OCI-M1 (cell line): Measurements from ENCODE around the gene SLC35E4.
"Not testable (repeated sequence)": the region's sequence is repeated elsewhere in the genome, so short reads cannot be mapped to it uniquely, and the experiment has no call there.

ENCODE experiments used
- DNase-seq: peaks from one replicate; lab custom pipeline; 2025; lab: John Stamatoyannopoulos, UW

SLC35E4 gene, protein sequence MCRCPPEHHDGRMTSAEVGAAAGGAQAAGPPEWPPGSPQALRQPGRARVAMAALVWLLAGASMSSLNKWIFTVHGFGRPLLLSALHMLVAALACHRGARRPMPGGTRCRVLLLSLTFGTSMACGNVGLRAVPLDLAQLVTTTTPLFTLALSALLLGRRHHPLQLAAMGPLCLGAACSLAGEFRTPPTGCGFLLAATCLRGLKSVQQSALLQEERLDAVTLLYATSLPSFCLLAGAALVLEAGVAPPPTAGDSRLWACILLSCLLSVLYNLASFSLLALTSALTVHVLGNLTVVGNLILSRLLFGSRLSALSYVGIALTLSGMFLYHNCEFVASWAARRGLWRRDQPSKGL

DNA sequence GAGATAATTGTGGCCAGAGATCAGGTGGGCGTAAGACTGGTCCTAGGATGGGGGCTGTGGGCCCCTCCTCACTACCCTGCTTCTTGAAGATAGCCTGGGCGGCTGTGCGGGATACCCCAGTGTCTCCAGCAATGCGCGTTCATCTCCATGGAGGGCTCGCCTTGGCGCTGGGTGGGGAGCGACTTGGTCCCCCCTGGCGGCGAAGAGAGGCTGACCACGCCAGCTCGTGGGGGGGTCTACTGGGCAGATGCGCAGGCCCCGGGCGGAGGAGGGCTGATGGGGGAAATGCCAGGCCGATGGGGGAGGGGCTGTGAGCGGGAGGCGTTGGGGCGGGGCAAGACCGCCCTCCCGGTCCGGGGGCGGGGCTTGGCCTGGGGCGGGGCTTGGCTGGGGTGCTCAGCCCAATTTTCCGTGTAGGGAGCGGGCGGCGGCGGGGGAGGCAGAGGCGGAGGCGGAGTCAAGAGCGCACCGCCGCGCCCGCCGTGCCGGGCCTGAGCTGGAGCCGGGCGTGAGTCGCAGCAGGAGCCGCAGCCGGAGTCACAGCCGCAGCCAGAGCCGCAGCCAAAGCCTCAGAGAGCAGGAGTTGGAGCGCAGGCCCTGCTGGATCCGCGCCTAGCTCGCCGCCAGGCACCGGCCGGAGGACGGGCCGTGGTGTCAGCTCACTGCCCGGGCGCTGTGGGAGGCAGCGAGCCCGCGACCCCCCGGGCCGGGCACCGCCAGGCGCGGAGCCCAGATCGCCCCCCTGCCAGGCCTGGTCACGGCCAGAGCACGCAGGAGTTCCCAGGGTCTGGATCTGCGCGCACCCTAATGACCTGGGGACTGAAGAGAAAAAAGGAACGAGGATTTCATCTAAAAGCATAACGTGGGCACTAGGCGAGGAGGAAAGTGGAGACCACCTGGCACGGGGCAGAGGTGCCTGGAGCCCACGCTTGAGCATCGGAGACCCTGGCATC is at the start of gene SLC35E4:
SLC35E4 (plus strand) TSS at position 509 of the 953 bp plus-strand sequence. CDS start 670 bp downstream, outside the sequence.
- DNase-seq: peak; percentile 89

DNA sequence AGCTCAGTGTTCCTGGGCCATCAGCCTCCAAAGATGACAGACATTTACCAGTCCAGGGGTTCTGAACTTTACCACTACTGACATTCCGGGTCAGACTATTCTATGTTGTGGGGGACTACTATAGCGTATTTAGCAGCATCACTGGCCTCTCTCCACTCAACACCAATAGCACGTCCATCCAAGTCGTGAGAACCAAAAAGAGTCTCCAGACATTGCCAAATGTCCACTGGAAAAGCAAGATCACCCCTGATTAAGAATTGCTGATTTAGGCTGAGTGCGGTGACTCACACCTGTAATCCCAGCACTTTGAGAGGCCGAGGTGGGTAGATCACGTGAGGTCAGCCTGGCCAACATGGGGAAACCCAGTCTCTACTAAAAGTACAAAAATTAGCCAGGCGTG is 49.2 kb upstream of the SLC35E4 start:
- DNase-seq: no peak

DNA sequence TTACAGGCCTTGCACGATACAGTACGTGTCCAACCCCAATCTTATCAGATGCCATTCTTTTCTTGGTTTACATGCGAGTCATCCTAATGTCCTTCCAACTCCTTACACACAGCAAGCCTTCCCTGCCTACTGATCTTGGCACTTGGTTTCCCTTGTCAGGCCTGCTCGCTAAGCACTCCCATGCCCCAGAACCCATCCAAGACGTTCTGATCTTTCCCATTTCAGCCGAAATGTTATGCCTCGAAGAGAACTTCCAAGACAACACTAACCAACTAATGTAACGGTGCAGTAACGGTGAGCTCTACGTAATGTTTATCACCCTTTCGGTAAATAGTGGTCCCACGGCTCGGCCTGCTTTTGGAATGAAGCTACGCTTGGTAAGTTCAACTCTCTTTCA is 44.4 kb upstream of the SLC35E4 start:
- DNase-seq: peak; percentile 19

DNA sequence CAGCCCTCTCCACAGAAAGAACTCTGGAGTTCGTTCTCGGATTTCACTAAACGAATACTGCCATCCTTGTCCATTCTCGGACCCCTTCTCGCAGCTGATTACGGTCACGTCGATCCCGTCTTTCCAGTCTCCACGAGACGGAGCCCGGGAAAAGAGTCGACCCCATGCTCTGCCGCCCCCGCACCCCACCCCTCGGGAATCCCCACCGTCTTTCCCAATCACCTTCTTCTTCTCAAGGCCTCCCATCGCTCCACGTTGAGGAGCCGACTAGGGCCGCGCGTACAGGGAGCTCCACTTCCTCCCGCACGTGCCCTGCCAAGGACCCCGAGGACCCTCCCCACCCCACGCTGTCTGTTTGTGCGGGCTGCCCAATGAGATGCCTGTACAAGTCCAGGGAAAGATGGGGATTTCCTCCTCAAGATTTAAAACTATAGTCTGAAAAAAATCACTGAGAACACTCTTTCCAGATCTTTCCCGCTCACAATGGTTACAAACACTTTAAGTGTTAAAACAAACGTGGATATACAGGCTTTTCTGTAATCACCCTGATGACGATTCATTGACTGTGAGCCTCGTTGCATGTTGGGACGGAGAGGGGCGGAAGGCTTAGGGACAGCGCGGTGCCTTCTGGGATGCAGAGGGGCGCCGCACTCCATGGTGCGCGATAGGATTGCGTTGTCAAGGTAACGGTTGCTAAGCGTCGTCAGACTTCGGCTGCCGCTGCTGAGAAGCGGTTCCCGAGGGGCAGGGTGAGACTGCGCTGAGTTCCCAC is 43.8 kb upstream of the SLC35E4 start, which contains the start of gene PES1:
PES1 (minus strand) TSS at position 323 of the 772 bp plus-strand sequence; CDS start at position 246, 77 bp downstream.
- peak; percentile 99 for DNase-seq

DNA sequence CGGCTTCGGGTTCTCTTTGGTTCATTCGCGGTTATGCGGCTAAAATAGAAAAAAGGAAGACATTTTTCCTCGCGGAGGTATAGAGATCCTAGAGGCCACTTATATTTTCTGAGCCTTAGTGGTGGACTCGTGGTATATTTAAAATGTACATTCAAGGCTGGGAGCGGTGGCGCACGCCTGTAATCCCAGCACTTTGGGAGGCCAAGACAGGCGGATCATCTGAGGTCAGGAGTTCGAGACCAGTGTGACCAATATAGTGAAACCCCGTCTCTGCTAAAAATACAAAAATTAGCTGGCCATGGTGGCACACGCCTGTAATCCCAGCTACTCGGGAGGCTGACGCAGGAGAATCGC is 43.2 kb upstream of the SLC35E4 start:
- DNase-seq: not testable (repeated sequence)

DNA sequence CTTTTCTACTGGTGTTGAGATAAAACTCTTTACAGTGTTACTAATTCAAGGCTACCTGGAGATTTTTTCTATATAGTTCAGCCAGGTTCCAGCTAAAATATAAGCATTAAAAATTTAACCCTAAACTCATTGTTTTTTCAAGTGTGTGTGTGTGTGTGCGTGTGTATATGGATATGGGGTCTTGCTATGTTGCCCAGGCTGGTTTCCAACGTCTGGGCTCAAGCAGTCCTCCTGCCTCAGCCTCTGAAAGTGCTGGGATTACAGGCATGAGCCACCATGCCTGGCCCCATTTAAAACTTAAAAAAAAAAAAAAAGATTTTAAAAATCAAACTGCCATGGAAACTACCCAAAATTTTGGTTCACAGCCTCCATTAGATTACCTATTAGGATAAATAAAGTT is 39.4 kb upstream of the SLC35E4 start:
- no peak for DNase-seq

DNA sequence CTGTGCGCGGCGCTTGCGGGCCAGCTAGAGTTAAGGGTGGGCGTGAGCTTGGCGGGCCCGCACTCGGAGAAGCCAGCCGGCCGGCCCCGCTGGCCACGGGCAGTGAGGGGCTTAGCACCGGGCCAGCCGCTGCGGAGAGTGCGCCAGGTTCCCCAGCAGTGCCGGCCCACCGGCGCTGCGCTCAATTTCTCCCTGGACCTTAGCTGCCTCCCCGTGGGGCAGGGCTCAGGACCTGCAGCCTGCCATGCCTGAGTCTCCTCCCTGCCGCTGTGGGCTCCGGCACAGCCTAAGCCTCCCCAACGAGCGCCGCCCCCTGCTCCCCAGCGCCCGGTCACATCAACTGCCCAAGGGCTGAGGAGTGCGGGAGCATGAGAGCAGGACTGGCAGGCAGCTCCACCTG is 38.7 kb upstream of the SLC35E4 start:
- no peak for DNase-seq

DNA sequence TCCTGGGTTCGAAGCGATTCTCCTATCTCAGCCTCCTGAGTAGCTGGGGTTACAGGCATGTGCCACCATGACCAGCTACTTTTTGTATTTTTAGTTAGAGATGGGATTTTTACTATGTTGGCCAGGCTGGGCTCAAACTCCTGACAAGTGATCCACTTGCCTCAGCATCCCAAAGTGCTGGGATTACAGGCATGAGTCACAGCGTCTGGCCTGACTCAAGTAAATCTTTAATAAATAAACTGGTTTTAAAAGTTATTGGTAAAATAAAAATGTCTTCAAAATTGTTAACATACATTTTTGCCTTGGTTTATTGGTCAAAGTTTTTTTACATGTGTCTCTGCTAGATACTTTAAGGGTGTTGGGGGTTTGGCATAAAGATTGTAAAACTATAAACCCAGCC is 36.6 kb upstream of the SLC35E4 start:
- DNase-seq: no peak

DNA sequence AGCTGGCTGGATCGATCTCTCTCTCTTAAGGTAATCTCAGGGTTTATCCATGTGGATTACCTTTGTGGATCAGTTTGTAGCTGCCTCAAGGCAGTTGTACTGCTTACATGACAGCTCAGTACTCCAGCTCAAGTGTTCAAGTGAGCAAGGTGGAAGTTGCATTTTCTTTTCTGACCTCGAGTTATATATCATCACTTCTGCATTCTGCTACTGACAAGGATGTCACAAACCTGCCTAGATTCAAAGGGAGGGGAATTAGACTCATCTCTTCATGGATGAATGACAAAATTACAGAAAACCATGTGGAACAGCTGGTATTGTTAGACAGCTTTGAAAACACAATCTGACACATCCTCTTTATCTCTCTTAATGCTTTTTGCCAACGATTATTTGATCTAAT is 34.7 kb upstream of the SLC35E4 start:
- DNase-seq: no peak

DNA sequence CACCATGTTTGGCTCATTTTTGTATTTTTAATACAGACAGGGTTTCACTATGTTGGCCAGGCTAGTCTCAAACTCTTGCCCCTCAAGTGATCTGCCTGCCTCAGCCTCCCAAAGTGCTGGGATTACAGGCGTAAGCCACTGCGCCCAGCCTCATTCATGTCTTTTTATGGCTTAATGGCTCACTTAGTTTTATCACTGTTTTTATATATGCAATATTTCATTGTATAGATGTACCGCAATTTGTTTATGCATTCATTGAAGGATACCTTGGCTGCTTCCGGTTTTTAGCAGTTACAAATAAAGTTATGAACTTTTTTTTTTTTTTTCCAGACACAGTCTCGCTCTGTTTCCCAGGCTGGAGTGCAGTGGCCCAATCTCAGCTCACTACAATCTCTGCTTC is 34.1 kb upstream of the SLC35E4 start:
- DNase-seq: no peak

DNA sequence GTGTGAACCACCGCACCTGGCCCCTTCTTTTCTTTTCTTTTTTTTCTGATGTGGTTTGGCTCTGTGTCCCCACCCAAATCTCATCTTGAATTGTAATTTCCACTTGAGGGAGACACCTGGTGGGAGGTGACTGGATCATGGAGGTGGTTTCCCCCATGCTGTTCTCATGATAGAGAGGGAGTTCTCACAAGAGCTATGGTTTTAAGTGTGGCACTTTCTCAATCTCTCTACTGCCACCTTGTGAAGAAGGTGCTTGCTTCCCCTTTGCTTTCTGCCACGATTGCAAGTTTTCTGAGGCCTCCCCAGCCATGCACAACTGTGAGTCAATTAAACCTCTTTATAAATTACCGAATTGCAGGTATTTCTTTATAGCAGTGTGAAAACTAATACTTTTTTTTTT is 33.5 kb upstream of the SLC35E4 start:
- DNase-seq: peak; percentile 66

DNA sequence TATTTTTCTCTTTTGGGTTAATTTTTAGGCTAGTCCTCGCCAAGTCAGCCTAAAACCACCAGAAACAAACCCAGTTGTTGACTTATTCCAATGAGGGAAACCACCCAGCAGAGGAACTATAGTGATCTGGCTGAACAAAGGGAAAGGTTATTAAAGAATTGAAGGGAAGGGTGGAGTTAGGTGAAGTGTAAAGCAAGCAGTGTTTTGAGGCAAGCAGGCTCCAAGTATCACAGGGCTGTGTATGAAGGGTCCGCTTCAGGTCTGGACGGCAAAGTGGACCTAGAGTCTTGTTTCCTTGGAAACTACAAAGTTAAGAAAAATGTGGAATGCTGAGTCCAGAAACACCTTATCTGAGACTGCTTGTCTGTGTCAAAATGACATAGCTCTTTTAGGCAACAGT is 31.8 kb upstream of the SLC35E4 start:
- DNase-seq: no peak

DNA sequence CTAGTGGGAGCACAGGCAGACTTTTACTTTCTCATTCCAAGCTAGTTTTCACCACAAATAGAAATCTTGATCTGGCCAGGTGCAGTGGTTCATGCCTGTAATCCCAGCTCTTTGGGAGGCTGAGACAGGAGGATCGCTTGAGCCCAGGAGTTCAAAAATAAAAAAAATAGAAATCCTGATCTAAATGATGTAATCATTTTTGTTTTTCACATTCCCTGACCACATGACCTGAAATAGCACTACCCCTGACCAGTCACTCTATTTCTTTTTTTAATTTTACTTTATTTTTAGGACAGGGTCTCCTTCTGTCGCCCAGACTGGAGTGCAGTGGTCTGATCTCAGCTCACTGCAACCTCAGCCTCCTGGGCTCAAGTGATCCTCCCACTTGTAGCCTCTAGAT is 30.9 kb upstream of the SLC35E4 start:
- no peak for DNase-seq

DNA sequence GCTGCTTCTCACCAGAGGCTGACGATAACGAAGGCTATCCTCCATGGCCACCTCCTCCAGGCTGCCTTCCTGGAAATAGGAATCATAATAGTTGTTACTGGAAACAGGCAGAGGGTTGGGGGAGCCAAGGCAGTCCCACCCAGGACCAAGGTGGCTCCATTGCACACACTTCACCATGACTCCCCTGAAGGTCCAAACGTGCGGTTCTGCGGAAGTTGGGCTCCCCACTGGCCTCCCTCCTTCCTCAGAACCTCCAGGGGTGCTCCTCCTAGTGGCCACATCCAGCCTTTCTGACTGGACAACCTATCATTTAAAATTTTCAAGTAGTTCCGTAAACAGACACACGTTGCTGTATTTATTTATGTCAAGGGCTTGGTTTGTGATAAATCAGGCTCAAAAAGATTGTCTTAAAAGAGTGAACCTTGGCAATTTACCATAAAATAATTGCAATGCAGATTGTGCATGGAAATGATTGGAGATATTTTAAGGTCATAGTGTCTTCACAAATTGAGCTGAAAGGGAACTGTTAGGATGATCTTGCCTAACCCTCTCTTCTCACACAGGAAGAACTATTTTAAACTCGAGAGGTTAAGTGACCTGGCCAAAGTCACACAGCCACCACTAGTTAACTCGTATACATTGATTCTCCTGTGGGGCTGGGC is 30.0 kb upstream of the SLC35E4 start:
- peak; percentile 84 for DNase-seq

DNA sequence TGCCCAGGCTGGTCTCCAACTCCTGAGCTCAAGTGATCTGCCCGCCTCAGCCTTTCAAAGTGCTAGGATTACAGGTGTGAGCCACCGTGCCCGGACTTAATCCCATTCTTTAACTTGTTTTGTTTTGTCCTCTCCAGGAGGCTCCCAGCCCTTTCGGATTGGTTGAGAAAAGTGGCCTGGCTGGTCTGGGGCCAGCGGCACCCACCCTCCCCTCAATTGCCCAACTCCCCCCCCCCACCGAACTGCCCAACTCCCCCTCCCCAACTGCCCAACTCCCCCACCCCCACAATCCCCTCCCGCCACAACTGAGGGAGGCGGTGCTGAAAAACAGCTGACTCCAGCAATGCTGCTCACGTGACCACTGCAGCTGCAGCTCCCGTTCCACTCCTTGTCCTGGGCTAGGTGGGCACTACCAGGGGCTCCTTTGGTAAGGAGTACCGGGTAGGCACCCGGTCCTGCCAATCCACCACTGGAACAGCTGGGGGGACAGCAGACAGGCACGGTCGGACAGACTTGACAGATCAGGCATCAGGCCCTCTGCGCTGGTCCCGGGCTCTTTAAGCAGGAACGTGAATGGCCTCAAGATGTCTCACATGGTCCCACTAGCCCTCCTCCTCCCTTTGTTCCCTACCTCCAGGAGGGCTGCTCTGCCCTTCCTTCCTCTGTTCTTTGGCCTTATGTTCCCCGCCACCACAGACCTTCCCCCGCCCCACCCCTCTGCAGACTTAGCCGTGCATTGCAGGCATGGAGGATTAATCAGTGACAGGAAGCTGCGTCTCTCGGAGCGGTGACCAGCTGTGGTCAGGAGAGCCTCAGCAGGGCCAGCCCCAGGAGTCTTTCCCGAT is 28.9 kb upstream of the SLC35E4 start, which contains the start of gene TCN2:
TCN2 (plus strand) TSS at position 720 of the 845 bp plus-strand sequence. CDS start 158 bp downstream, outside the sequence.
- no peak for DNase-seq

DNA sequence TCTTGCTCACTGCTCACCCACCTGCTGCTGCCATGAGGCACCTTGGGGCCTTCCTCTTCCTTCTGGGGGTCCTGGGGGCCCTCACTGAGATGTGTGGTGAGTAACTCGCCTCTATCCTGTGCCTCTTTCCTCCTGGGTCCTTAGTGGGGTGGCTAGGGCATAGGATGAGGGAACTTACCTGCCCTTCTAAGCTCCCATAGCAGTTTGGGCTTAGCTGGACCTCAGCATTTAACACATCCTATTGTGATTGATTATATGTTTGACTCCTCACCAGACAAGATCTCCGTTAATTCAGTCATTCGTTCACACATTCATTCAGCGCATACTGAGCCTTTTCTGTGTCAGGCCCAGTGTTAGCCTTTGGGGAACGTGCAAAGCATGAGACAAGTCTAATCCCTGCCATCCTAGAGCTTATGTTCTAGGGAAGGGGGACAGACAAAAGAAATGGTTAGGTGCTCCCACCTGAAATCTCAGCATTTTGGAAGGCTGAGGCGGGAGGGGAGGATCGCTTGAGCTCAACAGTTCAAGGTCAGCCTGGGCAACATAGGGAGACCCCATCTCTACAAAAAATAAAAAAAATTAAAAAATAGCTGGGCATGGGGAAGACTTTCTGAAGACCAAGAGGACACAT is 28.2 kb upstream of the SLC35E4 start:
- DNase-seq: no peak

DNA sequence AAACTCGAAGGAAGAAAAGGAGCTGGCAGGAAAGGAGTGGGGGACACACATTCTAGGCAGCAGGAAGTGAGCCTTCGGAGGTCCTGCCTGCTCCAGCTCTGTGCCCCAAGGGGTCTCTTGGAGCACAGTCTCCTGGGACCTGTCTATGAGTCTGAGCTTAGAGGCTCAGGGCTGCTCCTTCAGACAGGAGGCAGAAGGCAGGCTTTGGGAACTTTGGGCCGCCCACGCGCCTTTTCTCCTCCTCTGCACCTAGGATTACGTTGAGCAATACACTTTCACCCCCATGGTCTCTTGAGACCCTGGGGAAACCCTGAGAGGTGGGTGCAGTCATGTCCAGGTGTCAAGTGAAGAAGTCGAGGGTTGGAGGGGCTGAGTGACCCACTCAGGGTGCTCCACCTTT is 27.6 kb upstream of the SLC35E4 start:
- DNase-seq: no peak

DNA sequence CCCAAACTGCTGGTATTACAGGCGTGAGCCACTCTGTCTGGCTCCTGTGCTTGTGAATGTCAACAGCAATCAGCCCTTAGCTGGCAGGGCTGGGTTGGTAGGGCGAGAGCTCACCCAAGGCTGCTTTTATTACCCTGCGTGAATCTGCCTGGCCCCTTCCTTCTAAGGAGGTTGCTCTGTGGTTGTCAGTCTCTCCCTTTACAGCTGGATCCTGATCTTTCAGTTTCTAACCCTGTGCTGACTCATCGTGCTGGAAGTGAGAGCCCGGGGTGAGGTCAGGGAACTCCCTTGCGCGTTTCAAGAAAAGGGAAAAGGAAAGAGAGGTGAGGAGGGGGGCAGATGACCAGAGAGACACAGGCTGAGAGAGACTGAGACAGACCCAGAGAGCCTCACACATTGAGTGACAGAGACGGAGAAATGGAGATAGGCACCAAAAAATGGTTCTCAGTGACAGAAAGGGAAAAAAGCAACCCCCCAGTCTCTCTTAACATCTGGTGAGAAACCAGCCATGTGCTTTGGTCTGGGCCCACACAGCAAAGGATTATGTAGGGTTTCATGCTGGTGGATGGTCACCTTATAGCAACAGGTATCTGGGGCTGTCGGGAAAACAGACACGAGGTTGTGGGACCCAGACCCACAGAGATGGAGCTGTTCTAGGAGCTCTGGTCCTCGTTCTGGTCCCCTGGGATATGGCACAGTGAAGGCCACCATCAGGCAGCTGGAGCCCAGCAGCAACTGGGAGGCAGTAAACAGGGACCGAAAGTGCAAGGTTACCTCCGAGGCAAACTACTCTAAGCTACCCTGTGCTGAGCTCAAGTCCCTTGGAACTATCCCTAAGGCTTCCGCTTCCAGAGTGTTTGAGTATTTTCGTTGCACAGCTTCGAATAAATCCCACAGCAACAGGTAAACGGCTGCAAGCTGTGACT is 26.1 kb upstream of the SLC35E4 start:
- DNase-seq: peak; percentile 93

DNA sequence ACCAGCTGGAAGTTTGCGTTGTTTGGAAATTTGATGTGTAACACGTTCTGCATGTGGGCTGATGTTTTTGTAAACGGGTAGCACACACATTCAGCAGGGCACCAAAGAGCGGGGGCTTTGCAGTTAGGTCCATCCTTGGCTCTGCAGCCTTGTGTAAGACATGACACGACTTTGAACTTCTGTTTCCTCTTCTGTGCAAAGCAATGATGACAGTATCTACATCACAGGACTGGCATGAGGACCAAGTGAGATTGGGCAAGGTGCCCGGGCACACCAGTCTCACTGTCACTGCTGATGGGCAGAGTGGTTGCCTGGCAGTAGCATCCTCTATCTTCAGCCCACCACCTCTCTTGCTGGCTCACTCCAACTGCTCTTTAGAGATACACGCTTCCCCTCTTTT is 25.3 kb upstream of the SLC35E4 start:
- no peak for DNase-seq
